GM19467 (cell line): ENCODE results near the gene SGCD.

Experiments
- ATAC-seq: cut with Tn5 transposase; IDR thresholded peaks from one replicate; pipeline ENCODE4 v1.9.1; 2021; ENCODE audit warnings: mild to moderate bottlenecking, moderate library complexity; ENCODE audit not compliant: unreplicated experiment

Gene SGCD

DNA sequence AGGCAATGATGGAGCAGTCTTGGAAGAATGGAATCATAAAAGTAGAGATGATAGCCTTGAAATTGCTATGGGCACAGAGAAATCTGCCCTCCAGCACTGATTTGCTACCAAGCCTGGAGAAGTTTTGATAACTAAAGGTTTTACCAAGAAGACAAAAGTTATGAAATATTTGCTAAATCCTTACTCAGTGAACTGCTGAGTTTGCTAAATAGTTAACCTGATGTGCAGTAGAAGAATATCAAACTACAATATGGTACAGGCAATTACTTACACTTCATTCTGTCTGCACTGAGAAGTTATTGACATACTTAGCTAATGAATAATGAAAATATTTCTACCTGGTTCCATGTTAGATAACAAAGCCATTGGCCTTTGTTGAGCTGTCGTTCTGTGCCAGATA is 124.5 kb downstream of the SGCD start:
- ATAC-seq, result no peak

DNA sequence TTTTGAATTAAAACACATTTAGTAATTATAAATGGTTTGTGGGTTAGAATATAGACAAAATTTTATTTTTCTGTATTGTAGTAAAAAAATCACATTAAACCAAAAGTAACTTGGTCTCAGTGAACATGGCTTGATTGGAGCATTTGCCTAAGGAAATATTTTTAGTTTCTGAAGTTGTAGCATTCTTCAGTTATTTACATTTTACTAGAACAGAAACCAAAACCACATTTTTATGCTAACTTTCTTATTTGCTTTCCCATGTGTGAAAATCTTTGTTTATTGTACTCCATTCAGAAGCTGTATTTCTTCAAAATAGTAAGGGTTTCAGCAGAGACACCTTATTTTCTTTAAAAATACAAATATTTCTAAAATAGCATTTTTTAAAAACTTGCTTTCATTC is 129.9 kb downstream of the SGCD start:
- no peak for ATAC-seq

GRCh38 chr5:156459812-156460385 is 132.9 kb downstream of the SGCD start:
- ATAC-seq, result no peak

DNA sequence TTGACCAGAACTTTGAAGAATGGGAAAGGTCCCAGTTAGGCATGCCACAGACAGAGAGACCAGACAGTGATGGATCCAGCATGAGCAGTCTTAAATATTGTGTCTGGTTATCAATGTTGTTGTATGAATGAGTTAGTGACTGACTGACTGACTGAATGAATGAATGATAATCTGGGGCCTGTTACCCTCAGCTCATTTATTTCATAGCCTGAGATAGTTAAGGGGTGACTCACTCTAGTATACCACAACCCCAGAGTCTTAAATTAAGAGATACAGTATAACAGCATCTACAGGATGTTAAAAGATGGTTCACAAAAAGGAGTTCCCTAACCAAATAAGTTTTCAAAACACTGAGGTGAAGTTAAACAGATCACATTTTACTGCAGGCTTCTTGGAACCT is 133.5 kb downstream of the SGCD start:
- no peak for ATAC-seq

DNA sequence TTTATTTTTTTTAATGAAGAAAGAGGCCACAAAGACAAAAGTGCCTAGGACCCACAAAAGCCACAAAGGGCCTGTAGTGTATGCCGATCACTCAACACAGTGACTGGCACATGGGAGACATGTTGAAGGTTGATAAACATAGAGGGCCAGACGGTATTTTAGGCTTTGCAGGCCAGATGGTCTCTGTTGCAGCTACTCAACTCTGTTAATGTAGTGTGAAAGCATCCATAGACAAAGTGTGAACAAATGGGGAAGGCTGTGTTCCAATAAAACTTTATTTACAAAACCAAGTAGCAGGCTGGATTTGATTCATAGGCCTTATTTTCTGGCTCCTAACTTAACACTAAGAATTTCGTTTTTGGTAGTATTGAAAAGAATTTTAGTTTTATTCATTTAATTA is 139.9 kb downstream of the SGCD start:
- ATAC-seq, result no peak

- ATAC-seq, result no peak
Measured at GRCh38 chr5:156469636-156470035, 142.7 kb downstream of the SGCD start.

- no peak for ATAC-seq
Measured at GRCh38 chr5:156471893-156472292, 144.9 kb downstream of the SGCD start.

DNA sequence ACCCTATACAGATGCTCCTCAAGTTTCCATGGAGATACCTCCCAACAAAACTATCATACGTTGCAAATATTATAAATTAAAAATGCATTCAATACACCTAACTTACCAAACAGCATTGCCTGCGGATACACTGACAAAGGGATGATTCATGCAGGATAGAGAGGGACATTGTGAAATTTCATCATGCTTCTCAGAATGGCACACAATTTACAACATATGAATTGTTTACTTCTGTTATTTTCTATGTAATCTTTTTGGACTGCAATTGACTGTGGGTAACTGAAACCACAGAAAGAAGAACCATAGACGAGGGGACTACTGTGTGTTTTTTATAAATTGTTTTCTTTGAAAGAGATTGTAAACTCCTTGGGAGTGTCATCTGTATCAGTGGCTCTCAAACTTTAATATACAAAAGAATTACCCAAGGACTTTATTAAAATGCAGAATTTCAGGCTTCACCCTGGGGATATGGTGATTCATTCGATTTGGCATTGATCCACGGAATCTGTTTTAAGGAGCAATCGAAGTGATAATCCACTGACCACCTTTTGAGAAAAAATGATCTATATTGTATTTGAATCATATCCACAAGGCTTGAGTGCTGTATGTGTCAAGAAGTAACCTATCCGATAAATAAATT is 146.4 kb downstream of the SGCD start:
- no peak for ATAC-seq

- no peak for ATAC-seq
Measured at GRCh38 chr5:156474251-156474650, 147.3 kb downstream of the SGCD start.

DNA sequence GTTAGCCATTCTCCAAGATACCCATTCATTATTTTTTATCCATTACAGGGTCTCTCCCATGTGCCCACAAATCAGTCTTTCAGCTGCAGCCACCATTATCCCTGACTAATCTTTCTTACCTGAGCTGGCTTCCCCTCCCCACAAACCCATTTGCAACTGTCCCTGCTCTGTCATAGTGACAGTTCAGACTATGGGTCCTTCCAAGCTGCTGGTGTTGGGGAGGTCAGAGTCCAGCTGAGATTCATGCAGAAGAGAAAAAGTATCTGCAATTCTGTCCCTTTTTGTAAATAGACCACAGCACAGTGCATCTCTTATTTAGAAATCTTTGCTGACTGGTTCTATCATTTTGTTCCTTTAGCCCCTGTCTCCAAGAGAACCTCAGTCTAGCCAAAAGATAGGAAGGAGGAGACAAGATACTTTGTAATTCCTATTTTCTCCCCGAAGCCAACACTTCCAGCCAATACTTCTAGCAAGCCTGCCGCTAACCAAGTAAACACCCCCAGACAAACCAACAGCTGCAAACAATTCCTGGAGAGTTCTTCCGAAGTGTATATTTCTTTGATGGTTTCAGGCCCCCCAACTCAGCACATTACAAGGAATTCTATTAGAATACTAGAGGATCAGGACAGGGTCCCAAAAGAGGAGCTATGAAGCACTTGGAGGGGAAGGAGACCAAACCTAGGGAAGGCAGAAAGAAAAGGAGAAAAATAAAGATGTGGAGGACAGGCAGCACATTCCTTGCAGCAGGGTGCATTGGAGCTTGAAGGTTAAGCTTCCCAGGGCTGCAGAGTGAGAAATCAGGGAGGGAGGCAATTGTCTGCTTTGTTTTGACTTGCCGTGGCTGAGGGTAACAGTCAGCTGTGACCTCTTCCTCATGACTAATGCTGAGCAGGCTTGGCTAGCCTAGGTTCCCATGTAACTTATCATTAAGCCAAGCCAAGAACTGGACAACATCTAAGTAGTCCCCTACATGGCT is 148.5 kb downstream of the SGCD start:
- no peak for ATAC-seq

- ATAC-seq, result no peak
Measured at GRCh38 chr5:156476158-156476551, 149.2 kb downstream of the SGCD start.

DNA sequence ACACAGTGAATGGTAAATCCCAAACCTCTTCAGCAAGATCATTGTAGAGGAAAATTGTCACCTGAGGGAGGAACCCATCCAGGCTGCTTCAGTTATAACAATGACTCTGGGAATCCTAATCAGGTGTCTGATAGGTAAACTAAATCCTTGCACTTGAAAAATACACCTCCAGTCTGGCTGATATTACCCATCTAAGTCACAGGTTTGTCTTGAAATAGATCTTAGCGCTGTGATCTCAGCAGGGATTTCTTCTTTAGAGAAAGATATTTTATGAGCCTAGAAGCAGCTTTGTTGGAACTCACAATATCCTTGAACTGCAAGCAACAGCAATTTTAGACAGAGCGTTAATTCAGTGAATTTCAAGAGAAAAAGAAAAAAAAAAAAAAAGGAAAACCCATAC is 149.7 kb downstream of the SGCD start:
- ATAC-seq, result no peak

- ATAC-seq, result no peak
Measured at GRCh38 chr5:156477196-156477595, 150.2 kb downstream of the SGCD start.

DNA sequence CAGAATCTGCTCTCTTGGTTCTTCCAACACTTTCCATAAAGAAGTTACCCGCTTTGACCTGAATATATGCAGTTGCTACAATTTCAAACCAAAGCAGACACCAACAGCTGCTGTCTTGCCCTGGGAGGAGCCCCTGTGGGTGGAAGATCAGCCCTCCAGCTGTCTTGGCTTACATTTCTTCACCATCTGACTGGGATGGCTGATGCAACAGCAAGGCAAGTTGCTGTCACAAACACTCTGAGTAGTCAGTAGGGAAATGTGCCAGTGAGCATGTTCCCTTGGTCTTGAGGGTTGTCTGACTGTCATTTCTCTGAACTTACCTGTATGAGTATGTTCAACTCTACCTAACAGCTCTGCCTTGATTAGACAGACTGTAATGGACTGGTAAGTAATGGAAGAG is 152.9 kb downstream of the SGCD start:
- ATAC-seq, result no peak

- ATAC-seq, result no peak
Measured at GRCh38 chr5:156481741-156482140, 154.8 kb downstream of the SGCD start.

- no peak for ATAC-seq
Measured at GRCh38 chr5:156482818-156483217, 155.9 kb downstream of the SGCD start.

DNA sequence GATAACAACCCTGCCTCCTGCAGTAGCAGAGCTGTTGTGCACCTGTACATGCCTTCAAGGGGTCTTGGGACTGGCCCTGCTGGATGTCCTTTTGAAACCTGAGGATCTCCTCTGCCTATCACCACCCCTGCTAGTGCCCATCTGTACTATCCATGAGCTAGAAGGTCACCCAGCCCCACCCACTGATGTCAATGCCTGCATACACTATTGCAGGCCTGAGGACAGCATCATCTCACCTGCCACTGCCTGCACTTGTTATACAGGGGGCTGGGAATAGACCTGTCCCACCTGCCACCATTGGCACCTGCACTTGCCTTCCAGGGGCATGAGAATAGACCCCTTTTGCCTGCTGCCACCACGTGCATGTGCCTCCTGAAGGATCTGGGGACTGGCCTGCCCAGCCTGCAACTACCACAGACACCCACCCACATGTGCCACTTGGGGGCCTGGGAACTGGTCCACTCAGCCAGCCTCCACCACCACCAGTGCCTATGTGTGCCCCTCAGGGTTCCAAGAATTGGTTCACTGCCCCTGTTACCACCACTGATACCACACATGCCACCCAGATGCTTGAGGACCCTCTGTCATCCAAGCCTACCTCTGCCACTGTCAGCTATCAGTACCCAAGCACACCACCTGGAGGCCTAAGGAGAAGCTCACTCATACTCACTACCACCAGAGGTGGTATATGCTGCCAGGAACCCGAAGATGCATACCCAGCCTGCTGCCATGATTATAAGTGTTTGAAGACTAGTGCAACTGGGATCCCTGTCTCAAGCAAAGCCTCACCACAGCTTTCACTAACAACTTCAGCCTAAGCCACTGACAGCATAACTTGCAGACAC is 159.7 kb downstream of the SGCD start:
- ATAC-seq, result no peak

DNA sequence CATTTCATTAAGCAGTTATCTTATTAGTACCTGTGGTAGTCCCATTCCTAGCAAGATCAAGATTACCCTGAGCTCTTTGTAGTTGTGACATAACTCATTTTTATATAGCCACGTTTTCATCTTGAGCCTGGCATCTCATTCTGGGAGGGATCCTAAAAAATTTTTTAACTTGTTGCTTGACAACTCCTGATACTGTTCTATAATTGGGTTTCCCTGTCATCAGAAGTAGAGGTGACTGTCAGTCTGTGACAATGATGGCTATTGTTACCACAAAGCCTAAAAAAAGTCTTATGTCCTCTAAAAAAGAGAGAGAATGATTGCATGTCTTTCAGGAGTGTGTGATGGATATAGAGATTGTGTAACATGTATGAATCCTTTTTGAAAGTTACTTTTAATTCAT is 164.8 kb downstream of the SGCD start:
- ATAC-seq, result no peak

DNA sequence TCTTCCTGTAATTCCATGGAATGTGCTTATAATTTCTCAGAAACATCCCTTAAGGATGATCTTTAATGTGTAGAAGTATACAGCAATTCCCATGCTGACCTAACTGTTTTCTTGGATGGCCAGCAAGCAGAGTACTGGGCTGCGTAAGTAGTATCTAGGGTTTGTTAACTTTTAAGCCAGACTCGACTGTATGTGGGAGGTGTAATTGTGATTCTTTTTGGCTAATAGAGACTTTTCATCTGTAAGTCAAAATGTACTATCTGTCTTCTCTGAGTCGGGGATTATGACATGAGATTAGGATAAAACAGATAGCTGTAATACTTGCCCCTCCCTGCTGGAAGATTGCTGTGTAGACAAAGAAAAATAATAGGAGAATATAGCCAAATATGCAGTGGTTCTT is 169.3 kb downstream of the SGCD start:
- no peak for ATAC-seq

DNA sequence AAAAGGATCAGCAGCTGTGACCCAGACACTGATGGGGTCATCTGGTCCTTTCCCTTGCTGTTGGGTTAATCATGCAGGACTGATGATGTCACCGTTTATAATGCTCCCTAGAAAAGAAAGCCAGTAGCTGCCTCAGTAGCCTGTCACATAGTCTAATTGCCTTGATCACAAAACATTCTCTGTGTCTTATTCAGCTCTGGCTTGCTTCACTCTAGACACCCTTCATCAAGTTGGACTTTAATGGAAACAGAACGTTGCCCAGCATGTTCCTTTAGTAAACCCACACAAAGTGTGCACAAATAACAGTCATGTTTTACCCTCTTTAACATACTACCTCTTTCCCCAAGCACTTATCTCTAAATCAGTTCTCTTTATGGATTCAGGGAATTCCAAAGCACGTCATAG is 170.8 kb downstream of the SGCD start:
- ATAC-seq, result no peak
